Skeletal muscle tissue (tissue), 4 donors: Measurements from ENCODE around the gene PDE8B. TPM values are rescaled to one million over a fixed set of nuclear protein-coding genes. Genes with fewer than 3 reads are reported as not detected.

Experiments used
- H3K27ac ChIP-seq: one replicate; pipeline ENCODE4 v1.7.0; 2013; ENCODE audit warnings: mild to moderate bottlenecking, low read depth, low read length, inconsistent platforms
- H3K27me3 ChIP-seq, 3 donors: one replicate each; pipeline ENCODE4 v1.7.0; 2013; ENCODE audit warnings: low read length in 3 of 3; ENCODE audit not compliant: control insufficient read depth in 3 of 3, insufficient read depth in 3 of 3
- H3K36me3 ChIP-seq, 3 donors: one replicate each; pipeline ENCODE4 v1.7.0; 2013; ENCODE audit warnings: low read length in 3 of 3; ENCODE audit not compliant: control insufficient read depth in 3 of 3, insufficient read depth in 3 of 3
- H3K4me1 ChIP-seq, 3 donors: one replicate each; pipeline ENCODE4 v1.7.0; 2013; ENCODE audit warnings: low read length in 3 of 3, mild to moderate bottlenecking in 3 of 3; ENCODE audit not compliant: control insufficient read depth in 3 of 3, insufficient read depth in 3 of 3
- H3K4me3 ChIP-seq, 3 donors: one replicate each; pipeline ENCODE4 v1.7.0; 2013; ENCODE audit warnings: low read length in 3 of 3
- H3K9ac ChIP-seq, 3 donors: one replicate each; pipeline ENCODE4 v1.7.0; 2013; ENCODE audit warnings: low read length in 3 of 3, mild to moderate bottlenecking in 3 of 3, moderate library complexity in 2 of 3, low read depth in 1 of 3
- H3K9me3 ChIP-seq, 3 donors: one replicate each; pipeline ENCODE4 v1.7.0; 2013; ENCODE audit warnings: low read length in 3 of 3; ENCODE audit not compliant: control insufficient read depth in 3 of 3
- total RNA-seq: library from RNA; depleted of rRNA; stranded (reverse); fragments of >200 nt; gene quantifications from one replicate; pipeline ENCODE4 v1.2.3, GENCODE V29; 2014
- donor health status: Osteomylitis.

Gene PDE8B
- total RNA-seq, 1 donor from 2014 or later, result 1.0 TPM

DNA sequence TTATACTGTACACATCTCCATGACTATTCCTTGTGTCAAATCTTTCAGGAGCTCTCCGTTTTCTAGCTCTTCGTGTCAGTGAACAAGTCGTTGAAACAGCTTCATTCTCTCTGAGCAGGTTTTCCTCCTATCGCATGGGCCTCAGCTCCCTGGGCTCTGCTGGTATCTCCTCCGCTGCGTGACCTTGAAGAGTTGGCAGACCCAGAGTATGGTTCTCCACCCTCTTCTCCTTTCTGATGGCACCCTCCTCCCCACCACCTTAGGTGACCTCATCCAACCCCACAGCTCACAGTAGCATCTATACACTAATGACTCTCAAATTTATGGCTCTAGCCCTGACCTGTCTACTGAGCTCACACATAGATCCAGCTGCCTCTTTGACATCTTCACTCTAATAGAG is 36.0 kb upstream of the PDE8B start:
- peaks cover 0 to 10% (median 3%) of the 10 kb centered on the region in 3 donors for H3K27me3 ChIP-seq
- H3K9ac ChIP-seq, result no peak overlapping the region
- no peaks in the 10 kb centered on the region for H3K36me3 ChIP-seq
- H3K27ac ChIP-seq, result no peak overlapping the region
- no peaks in the 10 kb centered on the region for H3K9me3 ChIP-seq
- H3K4me1 ChIP-seq, result peaks cover 0 to 8% (median 3%) of the 10 kb centered on the region in 3 donors
- no peak overlapping the region for H3K4me3 ChIP-seq

DNA sequence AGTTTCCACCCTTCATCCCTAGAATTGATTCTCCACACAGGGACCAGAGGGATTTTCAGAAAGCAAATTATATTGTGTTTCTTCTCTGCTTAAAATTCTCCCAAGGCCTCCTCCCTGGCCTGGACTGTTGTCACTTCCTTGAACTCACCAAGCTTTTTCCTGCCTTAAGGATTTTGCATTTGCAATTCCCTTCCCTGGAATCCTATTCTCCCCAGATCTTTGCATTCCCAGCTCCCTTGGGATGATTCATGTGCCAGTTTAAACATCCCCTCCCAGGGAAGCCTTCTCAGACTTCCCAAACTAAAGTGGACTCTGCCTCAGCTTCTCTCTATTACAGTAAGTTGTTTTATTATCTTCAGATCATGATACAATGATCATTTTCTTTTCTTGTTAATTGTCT is 35.2 kb upstream of the PDE8B start:
- H3K9ac ChIP-seq, result no peak overlapping the region
- no peak overlapping the region for H3K27ac ChIP-seq
- no peaks in the 10 kb centered on the region for H3K9me3 ChIP-seq
- peaks cover 5 to 16% (median 6%) of the 10 kb centered on the region in 3 donors for H3K27me3 ChIP-seq
- H3K36me3 ChIP-seq, result no peaks in the 10 kb centered on the region
- H3K4me3 ChIP-seq, result no peak overlapping the region
- peaks cover 3 to 4% (median 4%) of the 10 kb centered on the region in 3 donors for H3K4me1 ChIP-seq

DNA sequence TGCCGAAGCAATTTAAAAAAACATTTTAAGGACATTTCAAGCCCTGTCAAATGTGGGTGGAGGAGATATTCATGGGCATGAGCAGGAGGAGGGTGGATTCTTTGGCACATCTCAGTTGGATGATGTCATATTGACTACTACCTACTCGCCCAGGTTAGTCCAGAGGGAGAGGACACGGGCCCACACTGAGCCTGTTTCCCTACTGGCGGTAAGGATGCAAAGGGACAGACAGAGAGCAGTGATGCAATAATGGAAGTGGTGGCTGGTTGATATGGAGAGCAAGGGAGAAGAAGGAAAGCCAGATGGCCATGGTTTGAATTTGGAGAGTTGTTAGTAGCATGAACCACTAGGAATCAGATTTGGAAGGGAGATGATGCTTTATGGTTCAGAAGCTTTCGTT is 34.1 kb upstream of the PDE8B start:
- peaks cover 4 to 9% (median 5%) of the 10 kb centered on the region in 3 donors for H3K4me1 ChIP-seq
- H3K4me3 ChIP-seq, result no peak overlapping the region
- H3K36me3 ChIP-seq, result no peaks in the 10 kb centered on the region
- H3K27ac ChIP-seq, result no peak overlapping the region
- H3K27me3 ChIP-seq, result peaks cover 15 to 25% (median 16%) of the 10 kb centered on the region in 3 donors
- H3K9ac ChIP-seq, result no peak overlapping the region
- H3K9me3 ChIP-seq, result no peaks in the 10 kb centered on the region

DNA sequence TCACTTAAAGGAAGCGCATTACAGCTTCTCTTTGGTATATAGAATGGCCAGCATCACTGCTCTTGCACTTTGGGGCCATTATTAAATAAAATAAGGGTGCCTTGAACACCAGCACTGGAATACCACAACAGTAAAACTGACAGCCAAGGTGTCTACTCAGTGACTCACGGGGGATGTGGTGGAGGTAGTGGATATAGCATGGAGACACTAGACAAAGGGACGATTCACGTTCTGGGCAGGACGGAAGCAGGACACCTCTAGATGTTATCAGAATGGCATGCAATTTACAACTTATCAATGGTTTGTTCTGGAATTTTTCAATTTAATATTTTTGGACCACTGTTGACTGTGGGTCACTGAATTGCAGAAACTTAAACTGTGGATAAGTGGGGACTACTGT is 32.9 kb upstream of the PDE8B start:
- Histone ChIP-seq H3K4me1 (peaks cover 4 to 12% (median 9%) of the 10 kb centered on the region in 3 donors), H3K9ac (no peak overlapping the region), H3K9me3 (no peaks in the 10 kb centered on the region), H3K4me3 (no peak overlapping the region), H3K27ac (no peak overlapping the region), H3K36me3 (no peaks in the 10 kb centered on the region), H3K27me3 (peaks cover 17 to 28% (median 23%) of the 10 kb centered on the region in 3 donors)

DNA sequence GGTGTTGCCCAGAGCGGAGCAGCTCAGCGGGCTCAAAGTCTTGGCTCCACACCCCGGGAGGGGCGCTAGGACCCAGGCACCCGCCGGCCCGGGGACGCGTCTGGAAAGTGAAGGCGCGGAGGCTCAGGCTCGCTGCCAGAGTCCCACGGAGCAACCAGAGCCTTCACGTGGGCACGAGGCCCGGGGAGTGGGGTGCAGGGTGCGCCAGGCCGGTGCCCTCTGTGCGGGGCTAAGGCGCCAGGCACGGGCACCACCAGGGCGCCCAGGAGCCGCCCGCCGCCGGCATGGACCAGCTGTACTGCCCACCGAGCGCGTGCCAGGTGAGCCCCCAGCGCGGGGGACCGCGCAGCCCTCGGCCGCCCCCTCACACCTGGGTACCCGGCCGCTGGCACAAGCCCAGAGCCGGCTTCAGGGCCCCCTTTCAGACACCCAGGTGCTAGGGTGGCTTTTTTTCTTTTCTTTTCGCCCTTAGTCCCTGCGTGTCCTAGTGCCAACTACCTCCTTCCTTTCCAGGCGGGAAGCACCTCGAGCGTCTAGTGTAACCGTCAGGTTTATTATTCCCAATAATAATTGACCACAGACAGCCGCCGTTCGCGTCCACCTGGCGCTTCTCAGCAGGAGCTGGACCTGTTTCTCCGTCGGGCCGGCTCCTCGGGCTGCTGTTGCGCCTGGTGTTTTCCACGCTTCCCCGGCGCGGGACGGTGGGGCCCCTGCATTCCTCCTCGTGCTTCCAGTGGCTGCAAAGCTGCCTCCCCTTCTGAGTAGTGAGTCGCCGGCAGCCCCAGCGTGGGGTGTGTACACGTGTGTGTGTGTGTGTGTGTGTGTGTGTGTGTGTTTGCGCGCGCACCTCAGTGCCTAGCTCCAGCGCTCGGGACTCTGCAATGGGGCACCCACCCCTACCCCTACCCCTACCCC is 30.1 kb upstream of the PDE8B start:
- Histone ChIP-seq H3K27ac (no peak overlapping the region), H3K27me3 (peaks cover 17 to 28% (median 23%) of the 10 kb centered on the region in 3 donors), H3K4me1 (peaks cover 4 to 12% (median 9%) of the 10 kb centered on the region in 3 donors), H3K36me3 (no peaks in the 10 kb centered on the region), H3K9ac (peak overlapping the region in 1 of 3 donors; percentile 62), H3K9me3 (no peaks in the 10 kb centered on the region), H3K4me3 (peak overlapping the region; percentile 21 to 67 (median 53))

DNA sequence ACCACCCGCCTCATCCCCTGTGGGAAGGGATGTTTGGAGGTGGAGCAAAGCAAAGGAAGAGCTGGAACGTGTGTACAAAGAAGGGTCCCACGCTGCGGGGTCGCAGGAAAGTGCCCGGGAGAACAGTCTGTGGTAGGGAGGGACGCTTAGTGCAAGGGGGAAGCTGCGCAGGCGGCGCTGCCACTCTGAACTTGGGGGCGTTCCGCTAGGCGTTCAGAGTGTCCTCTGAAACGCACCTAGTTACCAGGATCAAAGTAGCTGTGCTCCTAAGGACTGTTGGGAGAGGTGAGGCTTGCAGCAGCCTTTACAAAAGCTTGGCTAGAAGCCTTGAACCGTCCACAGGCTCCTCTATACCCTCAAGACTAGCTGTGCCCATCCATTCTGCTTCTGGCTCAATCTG is 29.3 kb upstream of the PDE8B start:
- no peak overlapping the region for H3K27ac ChIP-seq
- H3K9me3 ChIP-seq, result no peaks in the 10 kb centered on the region
- H3K36me3 ChIP-seq, result no peaks in the 10 kb centered on the region
- H3K27me3 ChIP-seq, result peaks cover 17 to 28% (median 23%) of the 10 kb centered on the region in 3 donors
- peaks cover 4 to 12% (median 9%) of the 10 kb centered on the region in 3 donors for H3K4me1 ChIP-seq
- no peak overlapping the region for H3K9ac ChIP-seq
- no peak overlapping the region for H3K4me3 ChIP-seq

DNA sequence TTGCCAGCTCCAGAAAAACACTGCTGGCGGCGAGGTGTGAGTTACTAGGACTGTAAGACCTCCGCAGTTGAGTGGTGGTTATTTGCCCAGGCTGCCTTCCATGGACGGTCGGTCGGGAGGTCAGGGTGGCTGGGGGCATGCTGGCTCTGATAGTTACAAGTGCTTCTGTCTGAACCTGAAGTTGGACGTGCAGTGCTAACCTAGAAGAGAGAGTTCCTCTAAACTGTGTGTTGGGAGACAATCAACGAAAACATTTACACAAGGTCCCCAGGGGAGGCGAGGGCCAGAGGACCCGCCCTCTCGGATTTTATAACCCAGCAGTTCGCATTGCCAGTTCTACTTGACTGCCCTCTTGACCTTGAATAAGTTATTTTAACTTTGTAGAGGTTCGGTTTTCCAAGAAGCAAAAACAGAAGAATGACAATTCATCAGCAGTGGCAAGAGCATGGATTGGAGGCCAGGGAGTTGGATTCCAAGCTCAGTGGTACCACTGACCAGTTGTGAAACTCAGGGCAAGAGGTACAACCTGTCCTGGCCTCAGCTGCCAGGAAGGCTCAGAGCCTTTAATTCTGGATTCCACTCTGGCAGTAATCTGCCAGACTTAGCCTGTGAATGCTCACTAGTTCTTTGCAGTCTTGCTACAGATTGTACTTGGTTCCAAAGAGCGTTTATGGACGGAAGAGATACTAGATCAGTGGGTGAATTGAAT is 28.7 kb upstream of the PDE8B start:
- Histone ChIP-seq H3K4me1 (peaks cover 4 to 12% (median 9%) of the 10 kb centered on the region in 3 donors), H3K9ac (no peak overlapping the region), H3K4me3 (no peak overlapping the region), H3K9me3 (no peaks in the 10 kb centered on the region), H3K36me3 (no peaks in the 10 kb centered on the region), H3K27me3 (peaks cover 17 to 26% (median 23%) of the 10 kb centered on the region in 3 donors), H3K27ac (no peak overlapping the region)

DNA sequence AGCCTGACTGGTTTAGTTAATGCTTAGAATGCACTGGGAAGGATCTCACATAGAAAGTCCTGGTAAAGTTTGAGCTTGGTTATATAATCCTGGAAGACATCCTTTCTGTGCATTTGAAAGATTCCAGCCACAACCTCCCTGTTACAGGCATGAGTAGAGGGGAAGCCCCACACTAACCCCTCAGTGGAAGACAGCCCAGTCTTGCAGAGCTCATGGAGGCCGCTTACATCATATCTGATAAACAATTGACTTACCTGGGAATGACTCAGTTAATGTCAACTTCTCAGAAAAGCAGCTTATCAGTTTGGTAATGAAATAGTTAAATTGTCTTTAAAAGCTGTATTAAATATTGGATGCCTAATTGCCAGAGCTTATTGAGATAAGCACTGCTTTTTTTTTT is 28.1 kb upstream of the PDE8B start:
- Histone ChIP-seq H3K9ac (no peak overlapping the region), H3K27me3 (peaks cover 17 to 25% (median 23%) of the 10 kb centered on the region in 3 donors), H3K4me1 (peaks cover 4 to 12% (median 9%) of the 10 kb centered on the region in 3 donors), H3K9me3 (no peaks in the 10 kb centered on the region), H3K27ac (no peak overlapping the region), H3K4me3 (no peak overlapping the region), H3K36me3 (no peaks in the 10 kb centered on the region)

DNA sequence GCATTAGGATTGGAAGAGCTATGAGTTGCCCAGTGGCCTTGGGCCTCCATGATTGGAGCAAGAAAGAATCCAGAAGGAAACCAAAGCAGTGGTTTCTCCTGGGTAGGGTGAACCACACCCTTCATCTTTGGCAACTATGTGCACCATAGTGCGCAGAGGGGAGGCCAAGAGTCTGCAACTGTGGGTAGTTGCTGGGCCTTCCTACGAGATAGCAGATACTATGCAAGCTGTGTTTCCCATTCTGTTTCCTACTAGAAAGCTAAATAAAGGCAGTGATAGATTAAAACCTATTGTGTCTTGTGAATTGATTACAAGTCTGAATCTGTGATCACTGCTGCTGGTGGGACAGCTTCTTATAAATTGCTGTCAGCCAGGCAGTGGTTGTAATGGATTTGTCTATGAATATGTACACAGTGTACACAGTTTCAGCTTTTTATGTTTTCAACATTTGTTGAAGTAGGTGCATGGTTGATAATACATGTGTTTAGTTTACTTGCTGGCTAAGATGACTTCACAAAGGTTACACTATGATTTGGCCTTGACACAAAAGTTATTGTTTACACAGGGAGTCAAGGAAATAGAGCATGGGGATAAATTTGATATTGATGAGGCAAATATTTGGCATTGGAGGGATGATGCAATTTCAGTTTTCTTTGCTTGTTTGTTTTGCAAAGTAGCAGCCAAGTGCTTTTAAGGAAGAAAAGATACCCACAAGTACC is 23.7 kb upstream of the PDE8B start:
- Histone ChIP-seq H3K4me3 (no peak overlapping the region), H3K27ac (no peak overlapping the region), H3K9me3 (no peaks in the 10 kb centered on the region), H3K9ac (no peak overlapping the region), H3K4me1 (peaks cover 0 to 3% (median 0%) of the 10 kb centered on the region in 3 donors), H3K27me3 (peaks cover 0 to 3% (median 0%) of the 10 kb centered on the region in 3 donors), H3K36me3 (no peaks in the 10 kb centered on the region)
